NCI-H748 treated with DMSO at 0.1 percent for 48 hours (cell line): ENCODE results near the gene S100B.
"Not testable (repeated sequence)": the region's sequence is repeated elsewhere in the genome, so short reads cannot be mapped to it uniquely, and the experiment has no call there.

ENCODE experiments used
- DNase-seq: peaks from one replicate; lab custom pipeline; 2025; lab: John Stamatoyannopoulos, UW

Gene S100B

GRCh38 chr21:46600978-46601377 lies 3.9 kb downstream of the S100B start:
- no peak for DNase-seq

- DNase-seq, result no peak
Measured at GRCh38 chr21:46600305-46600704, 4.6 kb downstream of the S100B start.

- no peak for DNase-seq
Measured at GRCh38 chr21:46598581-46599572, 6.0 kb downstream of the S100B start.

GRCh38 chr21:46597896-46598343 lies 7.0 kb downstream of the S100B start:
- DNase-seq, result no peak

- DNase-seq, result no peak
Measured at GRCh38 chr21:46597031-46597430, 7.9 kb downstream of the S100B start.

GRCh38 chr21:46596201-46596600 lies 8.7 kb downstream of the S100B start:
- DNase-seq, result no peak

- DNase-seq, result no peak
Measured at GRCh38 chr21:46594276-46594675, 10.6 kb downstream of the S100B start.

GRCh38 chr21:46585191-46585953 lies 19.5 kb downstream of the S100B start:
- peak; percentile 7 for DNase-seq

- DNase-seq, result no peak
Measured at GRCh38 chr21:46581780-46582307, 23.0 kb downstream of the S100B start.

GRCh38 chr21:46579394-46579793 lies 25.5 kb downstream of the S100B start:
- not testable (repeated sequence) for DNase-seq

- DNase-seq, result not testable (repeated sequence)
Measured at GRCh38 chr21:46577786-46578185, 27.1 kb downstream of the S100B start.

- DNase-seq, result no peak
Measured at GRCh38 chr21:46572850-46573249, 32.0 kb downstream of the S100B start.

- DNase-seq, result no peak
Measured at GRCh38 chr21:46570631-46571030, 34.3 kb downstream of the S100B start.

GRCh38 chr21:46570119-46570518 lies 34.8 kb downstream of the S100B start:
- no peak for DNase-seq

- no peak for DNase-seq
Measured at GRCh38 chr21:46569081-46569480, 35.8 kb downstream of the S100B start.

- no peak for DNase-seq
Measured at GRCh38 chr21:46568562-46568961, 36.3 kb downstream of the S100B start.

- DNase-seq, result no peak
Measured at GRCh38 chr21:46567348-46567747, 37.5 kb downstream of the S100B start.

- no peak for DNase-seq
Measured at GRCh38 chr21:46564391-46564790, 40.5 kb downstream of the S100B start.

GRCh38 chr21:46562964-46563607 lies 41.8 kb downstream of the S100B start:
- DNase-seq, result no peak

- DNase-seq, result no peak
Measured at GRCh38 chr21:46562472-46562871, 42.4 kb downstream of the S100B start.

- DNase-seq, result no peak
Measured at GRCh38 chr21:46561445-46562090, 43.3 kb downstream of the S100B start.
